NCI-H146 treated with DMSO at 0.1 percent for 48 hours (cell line): ENCODE results near the gene GNG7.

Experiments used
- DNase-seq: peaks from one replicate; lab custom pipeline; 2025; ENCODE audit not compliant: unreplicated experiment; lab: John Stamatoyannopoulos, UW

The GNG7 gene

GRCh38 chr19:2492870-2493269 lies 209.6 kb downstream of the GNG7 start:
- no peak for DNase-seq

GRCh38 chr19:2491130-2491801 lies 211.2 kb downstream of the GNG7 start:
- no peak for DNase-seq

DNA sequence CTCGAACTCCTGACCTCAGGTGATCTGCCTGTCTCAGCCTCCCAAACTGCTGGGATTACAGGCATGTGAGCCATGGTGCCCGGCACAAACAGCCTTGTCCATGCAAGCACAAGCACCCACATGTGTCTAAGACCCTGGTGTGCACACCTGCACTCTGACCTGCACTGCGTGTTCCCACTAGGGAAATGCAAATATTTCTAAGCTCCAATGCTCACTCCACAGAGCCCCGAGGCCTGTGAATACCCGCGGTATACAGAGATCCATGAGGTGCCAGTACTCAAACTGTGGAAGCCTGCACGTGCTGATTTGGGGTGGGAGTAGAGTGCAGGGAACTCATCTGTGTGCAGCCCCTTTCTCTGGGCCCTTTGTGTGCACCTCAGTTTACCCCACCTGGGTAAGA lies 211.8 kb downstream of the GNG7 start:
- no peak for DNase-seq

DNA sequence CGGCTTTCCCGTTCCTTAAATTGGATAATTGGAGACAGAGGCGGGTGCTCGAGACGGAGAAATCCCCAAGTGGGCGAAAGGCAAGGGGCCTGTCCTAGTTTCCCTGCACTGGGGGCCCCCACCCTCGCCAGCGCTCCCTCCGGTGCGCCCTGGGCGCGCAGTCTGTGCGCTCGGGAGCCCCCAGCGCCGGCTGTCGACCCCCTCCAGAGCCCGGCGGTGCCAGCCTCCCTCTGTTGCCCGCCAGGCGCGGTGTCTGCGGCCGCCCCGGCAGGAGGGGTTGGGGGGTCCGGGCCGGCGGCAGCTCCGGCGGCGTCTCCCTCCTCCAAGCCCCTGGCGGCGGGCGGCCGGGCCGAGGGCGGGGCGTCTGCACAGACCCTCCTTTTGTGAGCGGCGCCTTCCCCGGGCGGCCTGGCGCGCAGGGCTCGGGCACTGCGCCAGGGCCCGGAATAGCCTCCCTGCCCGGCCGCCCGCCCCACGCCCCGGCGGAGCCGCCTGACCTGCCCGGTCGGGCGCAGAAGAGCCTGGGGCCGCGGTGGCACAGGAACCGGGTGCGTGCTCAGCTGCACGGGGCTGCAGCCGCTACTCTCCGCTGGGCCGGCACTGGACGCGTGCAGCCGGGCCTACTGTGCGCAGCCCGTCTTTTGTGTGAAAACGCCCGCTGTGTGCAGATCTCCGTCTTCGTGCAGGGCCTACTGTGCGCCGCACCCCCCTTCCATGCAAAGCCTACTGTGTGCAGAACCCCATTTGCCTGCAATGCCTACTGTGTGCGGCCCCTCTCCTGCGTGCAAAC lies 213.4 kb downstream of the GNG7 start:
- DNase-seq = no peak

DNA sequence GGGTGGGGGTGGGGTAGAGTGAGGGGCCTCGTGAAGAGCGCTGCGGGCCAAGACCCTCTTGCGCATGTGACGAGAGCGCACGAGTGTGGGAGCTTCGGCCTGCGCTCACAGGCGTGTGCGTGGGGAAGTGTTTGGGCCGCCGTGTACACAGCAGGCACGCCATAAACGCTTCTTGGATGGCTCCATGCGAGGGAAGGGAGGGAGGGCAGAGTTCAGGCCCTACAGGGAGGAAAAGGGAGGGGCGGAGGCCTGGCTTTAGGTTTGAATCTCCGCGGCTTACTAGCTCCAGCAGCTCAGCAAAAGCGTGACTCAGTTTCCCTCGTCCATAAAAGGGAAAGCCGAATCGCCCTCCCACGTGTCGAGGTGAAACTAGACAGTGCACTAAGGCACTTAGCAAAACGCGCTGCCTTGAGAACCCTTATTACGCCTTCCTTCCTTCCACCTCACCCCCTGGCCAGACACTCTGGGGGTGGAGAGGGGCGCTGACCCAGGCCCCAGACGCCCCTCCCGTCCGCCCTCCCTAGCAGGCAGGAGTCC lies 214.0 kb downstream of the GNG7 start:
- no peak for DNase-seq

GRCh38 chr19:2487842-2488241 lies 214.7 kb downstream of the GNG7 start:
- DNase-seq = no peak

DNA sequence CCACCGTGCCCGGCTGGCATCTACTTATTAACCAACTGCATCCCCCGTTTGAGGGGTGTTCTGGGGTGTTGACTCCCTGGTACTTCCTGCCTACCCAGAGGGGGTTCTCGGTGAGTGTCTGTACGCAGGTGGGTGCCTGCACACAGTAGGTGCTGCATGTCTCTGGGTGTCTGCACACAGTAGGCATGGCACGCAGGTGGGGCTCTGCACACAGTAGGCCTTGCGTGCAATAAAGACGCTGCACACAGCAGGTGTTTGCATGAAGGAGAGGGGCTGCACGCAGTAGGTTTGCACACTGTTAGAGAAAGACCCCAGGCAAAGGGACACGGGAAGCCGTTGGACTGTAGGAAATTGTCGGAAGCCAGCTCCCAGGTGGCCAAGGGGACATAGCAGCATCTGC lies 215.4 kb downstream of the GNG7 start:
- no peak for DNase-seq

GRCh38 chr19:2485428-2485827 lies 217.1 kb downstream of the GNG7 start:
- no peak for DNase-seq

DNA sequence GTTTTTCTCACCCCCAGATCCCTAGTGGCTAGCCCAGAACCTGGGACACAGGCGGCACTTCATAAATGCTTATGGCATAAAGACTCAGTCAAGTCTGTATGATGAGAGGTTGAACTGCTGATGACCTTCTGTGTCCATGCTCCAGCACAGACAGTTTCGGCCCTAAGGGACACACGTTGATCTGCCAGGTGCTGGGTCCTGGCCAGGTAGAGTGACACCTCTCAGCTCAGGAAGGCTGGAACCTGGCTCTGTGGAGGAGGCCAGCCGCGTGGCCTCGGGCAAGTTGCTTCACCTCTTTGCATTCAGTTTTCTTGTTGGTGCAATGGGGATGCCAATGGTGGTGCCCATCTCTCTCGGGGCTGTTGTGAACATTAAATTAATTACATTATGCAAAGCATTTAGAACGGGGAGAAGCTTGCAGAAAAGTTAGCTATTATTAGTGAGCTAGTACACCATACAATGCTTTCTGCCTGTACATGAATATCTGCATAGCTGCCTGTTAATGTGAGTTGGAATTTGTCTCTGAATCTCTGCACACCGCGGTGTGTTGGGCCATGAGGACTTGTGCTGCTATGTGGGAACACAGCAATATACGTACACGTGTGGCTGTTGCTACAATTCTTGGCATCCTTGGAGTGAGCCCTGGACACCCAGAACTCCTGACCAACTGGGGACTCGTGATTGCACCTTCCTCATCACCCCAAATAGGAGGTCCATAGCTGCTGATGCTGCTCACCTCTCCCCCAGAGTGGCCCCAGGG lies 218.1 kb downstream of the GNG7 start:
- DNase-seq = no peak

DNA sequence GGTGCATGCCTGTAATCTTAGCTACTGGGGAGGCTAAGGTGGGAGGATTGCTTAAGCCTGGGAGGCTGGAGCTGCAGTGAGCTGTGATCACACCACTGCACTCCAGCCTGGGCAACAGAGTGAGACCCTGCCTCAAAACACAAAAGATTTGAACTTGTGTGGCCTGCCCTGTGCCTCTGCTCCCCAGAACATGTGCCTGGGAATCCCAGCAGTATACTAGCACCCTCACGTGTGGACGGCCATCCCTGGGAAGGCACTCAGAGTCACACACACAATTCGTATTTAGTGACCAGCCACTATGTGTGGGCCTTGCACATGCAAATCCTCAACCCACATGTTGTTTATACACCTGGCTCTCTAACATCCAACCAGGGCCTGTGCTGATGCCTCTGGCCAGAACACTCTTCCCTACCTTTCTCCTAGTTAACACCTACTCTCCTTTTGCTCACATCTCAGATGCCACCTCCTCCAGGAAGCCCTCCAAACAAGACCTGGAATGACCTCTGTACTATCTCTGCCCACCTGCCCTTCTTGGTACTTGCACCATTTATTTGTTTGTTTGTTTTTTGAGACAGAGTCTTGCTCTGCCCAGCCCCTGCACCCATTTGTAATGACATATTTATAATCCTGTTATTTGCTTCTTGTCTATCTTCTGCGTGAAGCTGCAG lies 218.9 kb downstream of the GNG7 start:
- no peak for DNase-seq

DNA sequence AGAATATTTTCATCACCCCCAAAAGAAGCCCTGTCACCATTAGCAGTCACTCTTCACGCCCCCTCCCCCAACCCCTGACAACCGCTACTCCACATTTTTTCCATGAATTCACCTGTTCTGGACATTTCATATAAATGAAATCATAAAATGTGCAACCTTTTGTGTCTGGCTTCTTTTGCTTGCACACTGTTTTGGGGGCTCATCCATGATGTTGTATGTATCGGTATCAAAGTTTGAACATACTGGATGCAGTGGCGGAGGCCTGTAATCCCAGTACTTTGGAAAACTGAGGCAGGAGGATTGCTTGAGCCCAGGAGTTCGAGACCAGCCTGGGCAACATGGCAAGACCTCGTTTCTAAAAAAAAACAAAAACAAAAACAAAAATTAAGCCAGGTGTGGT lies 219.4 kb downstream of the GNG7 start:
- no peak for DNase-seq

DNA sequence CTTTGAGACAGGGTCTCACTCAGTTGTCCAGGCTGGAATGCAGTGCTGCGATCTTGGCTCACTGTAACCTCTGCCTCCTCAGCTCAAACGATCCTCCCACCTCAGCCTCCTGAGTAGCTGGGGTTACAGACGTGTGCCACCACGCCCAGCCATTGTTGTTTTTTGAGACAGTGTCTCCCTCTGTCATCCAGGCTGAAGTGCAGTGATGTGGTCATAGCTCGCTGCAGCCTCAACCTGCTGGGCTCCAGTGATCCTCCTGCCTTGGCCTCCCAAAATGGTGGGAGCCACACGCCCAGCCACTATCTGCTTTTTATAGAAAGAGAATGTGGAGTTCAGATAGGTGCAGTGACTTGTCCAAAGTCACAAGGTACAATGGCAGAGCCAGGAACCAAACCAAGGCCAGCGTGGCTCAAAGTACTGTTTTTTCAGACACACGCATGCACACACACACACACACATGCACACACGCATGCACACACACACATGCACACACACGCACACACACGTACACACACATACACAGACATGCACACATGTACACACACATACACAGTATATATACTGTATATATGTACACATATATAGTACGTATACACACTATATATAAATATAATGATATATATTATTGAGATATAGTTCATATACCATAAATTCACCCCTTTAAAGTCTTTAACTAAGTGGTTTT lies 220.0 kb downstream of the GNG7 start:
- no peak for DNase-seq

DNA sequence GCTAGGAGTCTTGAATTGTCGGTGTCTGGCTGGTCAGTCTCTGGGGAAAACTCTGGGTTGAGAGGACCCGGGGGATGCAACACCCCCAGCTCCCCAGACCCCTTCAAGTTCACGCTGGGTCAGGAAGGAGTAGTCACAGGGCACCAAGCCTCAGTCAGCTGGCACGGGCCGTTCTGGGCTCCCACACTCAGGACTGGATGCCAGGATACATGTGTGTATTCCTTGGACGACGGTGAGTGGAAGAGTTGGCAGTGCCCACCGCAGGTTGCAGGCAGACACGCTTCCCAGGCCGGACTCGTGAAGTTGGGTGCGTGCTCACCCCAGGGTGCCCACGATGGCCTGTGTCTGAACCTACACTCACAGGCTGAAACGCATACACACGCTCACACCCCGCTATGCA lies 221.0 kb downstream of the GNG7 start:
- no peak for DNase-seq

DNA sequence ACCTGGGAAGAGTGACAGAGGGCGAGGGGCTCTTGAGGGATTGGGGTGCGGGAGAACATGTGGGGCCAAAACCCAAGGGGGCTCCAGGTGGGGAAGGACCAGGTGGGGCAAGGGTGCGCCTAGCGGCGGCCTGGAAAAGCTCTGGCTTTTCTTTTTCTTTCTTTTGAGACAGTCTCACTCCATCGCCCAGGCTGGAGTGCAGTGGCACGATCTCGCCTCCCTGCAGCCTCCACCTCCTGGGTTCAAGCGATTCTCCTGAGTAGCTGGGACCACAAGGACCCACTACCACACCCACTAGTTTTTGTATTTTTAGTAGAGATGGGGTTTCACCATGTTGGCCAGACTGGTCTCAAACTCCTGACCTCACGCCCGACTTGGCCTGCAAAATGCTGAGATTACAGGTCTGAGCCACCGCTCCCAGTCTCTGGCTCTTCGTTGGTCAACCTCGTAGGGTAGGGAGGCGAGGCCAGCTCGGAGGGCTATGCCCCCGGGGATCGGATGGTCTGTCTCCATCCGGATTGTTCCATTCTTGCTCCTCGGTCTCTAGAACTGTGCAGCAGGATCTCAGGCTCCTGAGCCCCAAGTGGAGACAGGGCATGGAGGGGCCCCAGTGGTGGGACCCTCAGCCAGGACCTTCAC lies 222.8 kb downstream of the GNG7 start:
- DNase-seq = no peak

GRCh38 chr19:2478756-2479555 lies 223.5 kb downstream of the GNG7 start:
- no peak for DNase-seq

- peak; percentile 4 for DNase-seq
These were observed 224.2 kb downstream of the GNG7 start for GRCh38 chr19:2478278-2478755.

- no peak for DNase-seq
These were observed 224.7 kb downstream of the GNG7 start for GRCh38 chr19:2477732-2478191.

GRCh38 chr19:2477141-2477710 lies 225.3 kb downstream of the GNG7 start:
- DNase-seq = no peak
